K562 (cell line): ENCODE results near the gene WWOX. TPM values are rescaled to one million over a fixed set of nuclear protein-coding genes. Genes with fewer than 3 reads are reported as not detected.

ENCODE experiments used
- ATAC-seq: fragments of 200-7000 bp; cut with Tn5 transposase; 3 replicates; pipeline ENCODE4 v1.9.1; 2020; ENCODE audit warnings: moderate library complexity
- BruUV-seq: library from RNA; stranded (reverse); fragments of 400-500 nt; replicated peaks from 2 replicates; lab custom pipeline; 2021; lab: Mats Ljungman, UMichigan
- CTCF ChIA-PET: fragments of 300-600 bp; formaldehyde crosslinking; extraction: SDS; loops from one replicate; lab custom pipeline; 2021; ENCODE audit warnings: low intra/inter-chr PET ratio; lab: Yijun Ruan, JAX
- POLR2A ChIA-PET: fragments of 300-600, 350-650 bp; sonication (Branson Sonifier 250); formaldehyde crosslinking; extraction: SDS; loops from one replicate; lab custom pipeline; 2021; ENCODE audit warnings: antibody characterized with exemption, inconsistent platforms; lab: Yijun Ruan, JAX
- DNase-seq, 4 experiments: peaks; one replicate each; pipeline versions ENCODE4 v3.0.0 to v3.0.0-alpha.2; 2011 to 2018; ENCODE audit warnings: low spot score in 3 of 4, mixed read lengths in 3 of 4; ENCODE audit errors: extremely low read depth in 1 of 4
- FAIRE-seq: peaks from 2 replicates; lab custom pipeline; 2011; peaks lifted over from hg19 to GRCh38; lab: Jason Lieb, UNC
- H2AFZ ChIP-seq: 2 replicates; pipeline ENCODE4 v1.6.0; 2011; ENCODE audit warnings: low read depth, low read length, control low read depth, inconsistent platforms
- H3K27ac ChIP-seq: fragments of 200-600 bp; 3 replicates; pipeline ENCODE4 v1.8.0; 2011; ENCODE audit warnings: low read depth, mild to moderate bottlenecking, control low read depth, inconsistent platforms, low read length, moderate library complexity, mixed read lengths; ENCODE audit errors: extremely low read depth
- H3K27me3 ChIP-seq, 2 experiments: fragments of 300-600 bp in 1 of 2; 2 replicates in 1 of 2; 3 replicates in 1 of 2; pipeline versions ENCODE4 v1.6.0 to v1.8.0; 2011; ENCODE audit warnings: inconsistent platforms in 2 of 2, low read length in 2 of 2, mild to moderate bottlenecking in 1 of 2, mixed read lengths in 1 of 2, moderate library complexity in 1 of 2; ENCODE audit not compliant: control insufficient read depth in 2 of 2, insufficient read depth in 2 of 2
- H3K36me3 ChIP-seq: fragments of 300-600 bp; 3 replicates; pipeline ENCODE4 v1.8.0; 2011; ENCODE audit warnings: mild to moderate bottlenecking, low read length, inconsistent platforms; ENCODE audit not compliant: control insufficient read depth, insufficient read depth
- H3K4me1 ChIP-seq, 2 experiments: fragments of 200-600 bp in 1 of 2; replicated peaks in 1 of 2; 2 replicates in 1 of 2; 3 replicates in 1 of 2; pipeline versions ENCODE4 v1.5.1 to v1.8.0; 2011; ENCODE audit warnings: inconsistent platforms in 2 of 2, low read length in 2 of 2, mild to moderate bottlenecking in 1 of 2, mixed read lengths in 1 of 2, moderate library complexity in 1 of 2; ENCODE audit not compliant: control insufficient read depth in 2 of 2, insufficient read depth in 2 of 2
- H3K4me2 ChIP-seq: 2 replicates; pipeline ENCODE4 v1.6.1; 2011; ENCODE audit warnings: low read length, control low read depth, inconsistent platforms, mixed read lengths; ENCODE audit not compliant: insufficient read depth
- H3K4me3 ChIP-seq: fragments of 200-600 bp; sonication (generic), shearing (Covaris generic); 2 replicates; pipeline ENCODE4 v1.5.1; 2016; ENCODE audit warnings: control low read depth, inconsistent platforms
- H3K79me2 ChIP-seq: fragments of 200-600 bp; 3 replicates; pipeline ENCODE4 v1.8.0; 2011; ENCODE audit warnings: low read length, inconsistent platforms; ENCODE audit not compliant: control insufficient read depth, insufficient read depth
- H3K9ac ChIP-seq, 2 experiments: 2 replicates each; pipeline versions ENCODE4 v1.6.0 to v1.6.1; 2011; ENCODE audit warnings: low read depth in 2 of 2, low read length in 2 of 2, control low read depth in 1 of 2, inconsistent platforms in 1 of 2, mild to moderate bottlenecking in 1 of 2, mixed read lengths in 1 of 2; ENCODE audit not compliant: insufficient read depth in 1 of 2
- H3K9me1 ChIP-seq: one replicate; pipeline ENCODE4 v1.6.0; 2011; ENCODE audit warnings: inconsistent platforms, mild to moderate bottlenecking, low read length, moderate library complexity; ENCODE audit not compliant: control insufficient read depth, insufficient read depth
- H3K9me3 ChIP-seq: replicated peaks from 2 replicates; pipeline ENCODE4 v1.5.1; 2011; ENCODE audit warnings: low read depth, low read length, inconsistent platforms; ENCODE audit not compliant: control insufficient read depth, insufficient read depth
- H4K20me1 ChIP-seq: replicated peaks from 2 replicates; pipeline ENCODE4 v1.6.1; 2011; ENCODE audit warnings: low read length, inconsistent platforms, mixed read lengths; ENCODE audit not compliant: control insufficient read depth, insufficient read depth
- CEBPZ ChIP-seq: fragments of 150-350 bp; IDR thresholded peaks from 2 replicates; pipeline ENCODE4 v1.6.1; 2014; ENCODE audit warnings: low read depth, mild to moderate bottlenecking, low read length, borderline replicate concordance
- CTBP1 ChIP-seq: fragments of 450-650 bp; IDR thresholded peaks from 2 replicates; pipeline ENCODE4 v1.6.1; 2016; ENCODE audit warnings: borderline replicate concordance
- DEAF1 ChIP-seq: fragments of 450-650 bp; formaldehyde crosslinking; IDR thresholded peaks from 2 replicates; pipeline ENCODE4 v1.4.0; 2020; ENCODE audit warnings: mild to moderate bottlenecking, moderate library complexity
- HDGF ChIP-seq: fragments of 450-650 bp; IDR thresholded peaks from 2 replicates; pipeline ENCODE4 v1.6.1; 2016
- MEIS2 ChIP-seq: fragments of 450-650 bp; IDR thresholded peaks from 2 replicates; pipeline ENCODE4 v1.6.1; 2014; ENCODE audit warnings: mild to moderate bottlenecking; ENCODE audit not compliant: partially characterized antibody
- NCOR1 ChIP-seq: fragments of 450-650 bp; IDR thresholded peaks from 2 replicates; pipeline ENCODE4 v1.6.1; 2016; ENCODE audit warnings: mild to moderate bottlenecking, moderate library complexity
- RNF2 ChIP-seq: sonication (generic); IDR thresholded peaks from 2 replicates; pipeline ENCODE4 v1.6.1; 2016
- SMAD4 ChIP-seq: fragments of 250-450 bp; sonication (Bioruptor Pico); conservative IDR thresholded peaks from 2 replicates; pipeline ENCODE4 v1.8.0; 2021; ENCODE audit warnings: inconsistent platforms, mild to moderate bottlenecking, moderate library complexity
- SMARCA4 ChIP-seq: fragments of 450-650 bp; IDR thresholded peaks from 2 replicates; pipeline ENCODE4 v1.6.1; 2016
- SNRNP70 ChIP-seq: fragments of 200-400 bp; formaldehyde crosslinking; optimal IDR thresholded peaks from 2 replicates; pipeline ENCODE3; 2017; ENCODE audit warnings: low read depth, low read length
- SRSF3 ChIP-seq: fragments of 200-400 bp; formaldehyde crosslinking; IDR thresholded peaks from 2 replicates; pipeline ENCODE4 v1.6.1; 2016; ENCODE audit warnings: mild to moderate bottlenecking, low read length, moderate library complexity; ENCODE audit not compliant: insufficient read depth
- XRCC5 ChIP-seq: fragments of 200-400 bp; formaldehyde crosslinking; IDR thresholded peaks from 2 replicates; pipeline ENCODE4 v1.6.1; 2017; ENCODE audit warnings: low read depth, mild to moderate bottlenecking, low read length
- ZKSCAN8 ChIP-seq: fragments of 200-800 bp; sonication (Bioruptor generic); IDR thresholded peaks from 2 replicates; pipeline ENCODE4 v1.6.1; 2016; ENCODE audit warnings: missing genetic modification characterization, missing compliant biosample characterization
- ZNF124 ChIP-seq: sonication (generic); formaldehyde crosslinking; IDR thresholded peaks from 2 replicates; pipeline ENCODE4 v1.8.1; 2022; ENCODE audit warnings: missing genetic modification reagents
- WGBS: fragments of 100-300 bp; shearing (Covaris generic); methylation state at CpG from one replicate; pipeline ENCODE4 v1.1.6; 2016; ENCODE audit warnings: low coverage, mixed read lengths; ENCODE audit not compliant: insufficient coverage; ENCODE audit errors: missing lambda C conversion rate; 5-methylcytosine and 5-hydroxymethylcytosine counted together
- in situ Hi-C: fragments of 300-500 bp; cut with MboI; formaldehyde crosslinking; loops from 4 replicates; pipeline ENCODE4 v1.15.0; 2018; ENCODE audit warnings: inconsistent platforms, mixed read lengths
- intact Hi-C: fragments of 100-400 bp; cut with micrococcal nuclease; formaldehyde crosslinking; loops from 2 replicates; pipeline ENCODE4 v1.14.2; 2022
- polyA plus RNA-seq, 8 experiments: library from polyadenylated mRNA; depleted of rRNA in 4 of 8; stranded (reverse) in 5 of 8; unstranded in 3 of 8; fragments of >200 nt; fragmentation: Nextera tagmentation in 2 of 8; fragmentation: Illumina TruSeq in 1 of 8; extraction: Ambion mirVana in 2 of 8; extraction: Trizol in 1 of 8; gene quantifications; 2 replicates each; pipeline versions ENCODE4 v1.2.1 to v1.2.3, GENCODE V29; 2011 to 2014; ENCODE audit warnings: inconsistent platforms in 1 of 8, missing spikeins in 1 of 8
- total RNA-seq, 7 experiments: library from RNA; depleted of rRNA in 6 of 7; stranded (reverse); fragments of >200 nt in 6 of 7; fragmentation: Illumina TruSeq in 2 of 7; extraction: Trizol in 2 of 7; gene quantifications; 2 replicates each; pipeline versions ENCODE4 v1.2.1 to v1.2.3, GENCODE V29; 2011 to 2021; ENCODE audit warnings: low replicate concordance in 1 of 7

The WWOX gene
- total and polyA plus RNA-seq, 9 of the 15 experiments (the other 6 are each of a cell fraction or from before 2014, with no cell fraction given): 1.6 to 22.7 (median 8.1) TPM

GRCh38 chr16:78768226-78768625 is 668.8 kb downstream of the WWOX start:
- Histone ChIP-seq H2AFZ (no peak overlapping the region), H3K27me3 (peaks cover 0 to 25% of the 10 kb centered on the region in 2 experiments; a peak in 2 of 5 replicates), H3K9me3 (no peaks in the 10 kb centered on the region), H3K79me2 (no peaks in the 10 kb centered on the region), H3K4me1 (no peaks in the 10 kb centered on the region), H3K36me3 (no peaks in the 10 kb centered on the region), H4K20me1 (peaks cover 4% of the 10 kb centered on the region; the same call in 1 of the 2 replicates), H3K9ac (no peak overlapping the region), H3K4me2 (no peak overlapping the region), H3K9me1 (no peaks in the 10 kb centered on the region), H3K4me3 (no peak overlapping the region), H3K27ac (no peak overlapping the region)
- no TSS peak for BruUV-seq
- POLR2A ChIA-PET: no interaction called here
- ATAC-seq (no peak), FAIRE-seq (no peak), DNase-seq (no peak)
- 25% methylated on average over 8 of the region's 8 CpGs for WGBS
- intact Hi-C loops (no loop called here), in situ Hi-C loops (no loop called here)
- CTCF ChIA-PET: no interaction called here
- TF ChIP-seq SMARCA4 (no peak), HDGF (no peak), RNF2 (no peak)

- in situ Hi-C loops: no loop called here
- WGBS: 6% methylated on average over 9 of the region's 9 CpGs
- ATAC-seq: no peak
- CTCF ChIA-PET: no interaction called here
- no peaks in the 10 kb centered on the region for H3K4me1 ChIP-seq
- BruUV-seq: no TSS peak
- H3K27ac ChIP-seq: no peak overlapping the region
- no peak overlapping the region for H3K4me2 ChIP-seq
- no peak overlapping the region for H3K9ac ChIP-seq
- FAIRE-seq: no peak
- peaks cover 0 to 25% of the 10 kb centered on the region in 2 experiments; a peak in 2 of 5 replicates for H3K27me3 ChIP-seq
- no peaks in the 10 kb centered on the region for H3K9me1 ChIP-seq
- H3K36me3 ChIP-seq: no peaks in the 10 kb centered on the region
- POLR2A ChIA-PET: no interaction called here
- intact Hi-C loops: no loop called here
- no peak overlapping the region for H2AFZ ChIP-seq
- DNase-seq: no peak
- peaks cover 4% of the 10 kb centered on the region; the same call in 1 of the 2 replicates for H4K20me1 ChIP-seq
- H3K4me3 ChIP-seq: no peak overlapping the region
- no peaks in the 10 kb centered on the region for H3K9me3 ChIP-seq
- H3K79me2 ChIP-seq: no peaks in the 10 kb centered on the region
- no peak for TF ChIP-seq SNRNP70
- no peak for TF ChIP-seq DEAF1 (CRISPR knock-in tag)
- no peak for TF ChIP-seq SMAD4 (CRISPR knock-in tag)
- no peak for TF ChIP-seq CEBPZ
- TF ChIP-seq SRSF3: no peak
- TF ChIP-seq ZNF124 (CRISPR knock-in tag): no peak
- TF ChIP-seq ZKSCAN8 (CRISPR knock-in tag): no peak
- no peak for TF ChIP-seq CTBP1
- no peak for TF ChIP-seq MEIS2
- TF ChIP-seq NCOR1: no peak
- TF ChIP-seq XRCC5: no peak
Observed at GRCh38 chr16:78768718-78769117, 669.3 kb downstream of the WWOX start.
